AG04450 (cell line): ENCODE measurements around the gene ITPR1. TPM values are rescaled to one million over a fixed set of nuclear protein-coding genes. Genes with fewer than 3 reads are reported as not detected.

Source experiments
- CTCF ChIA-PET: fragments of 300-600, 350-600 bp; formaldehyde crosslinking; extraction: SDS; loops from one replicate; lab custom pipeline; 2022; ENCODE audit warnings: antibody characterized with exemption, inconsistent platforms; lab: Charles Lee
- POLR2A ChIA-PET: fragments of 350-600 bp; formaldehyde crosslinking; extraction: SDS; loops from one replicate; lab custom pipeline; 2021; ENCODE audit warnings: antibody characterized with exemption, inconsistent platforms; lab: Yijun Ruan, JAX
- DNase-seq: peaks from one replicate; pipeline ENCODE4 v3.0.0-alpha.2; 2011; ENCODE audit warnings: low read depth, low spot score
- H3K27ac ChIP-seq: one replicate; pipeline ENCODE4 v1.5.1; 2012; ENCODE audit warnings: low read depth, low read length, control low read depth
- H3K27me3 ChIP-seq: one replicate; pipeline ENCODE4 v1.6.0; 2012; ENCODE audit warnings: low read length; ENCODE audit not compliant: control insufficient read depth, insufficient read depth
- H3K4me3 ChIP-seq: 2 replicates; pipeline ENCODE4 v1.5.1; 2011; ENCODE audit warnings: mild to moderate bottlenecking, low read depth, low read length, control low read depth
- H3K9me3 ChIP-seq: 2 replicates; pipeline ENCODE4 v1.5.1; 2012; ENCODE audit warnings: low read length; ENCODE audit not compliant: control insufficient read depth, insufficient read depth
- CTCF ChIP-seq: IDR thresholded peaks from 2 replicates; pipeline ENCODE4 v1.5.1; 2011; ENCODE audit warnings: low read depth, low read length, control low read depth, inconsistent platforms
- polyA plus RNA-seq: library from polyadenylated mRNA; depleted of rRNA; stranded (reverse); fragments of >200 nt; gene quantifications from 2 replicates; pipeline ENCODE4 v1.2.3, GENCODE V29; 2011

Gene ITPR1
- polyA plus RNA-seq, 1 experiment = 7.4 TPM

- ChIA-PET POLR2A (interaction anchor here (2.9 kb wide), 1 partner anchor 50 kb away, joined by 11 read pairs; the partner anchor contains the start of gene ITPR1), CTCF (interaction anchor here (0.6 to 1.9 kb wide), 3 partner anchors 22 to 192 kb away, joined by 3 to 8 read pairs (median 6); no protein-coding TSS in a partner anchor)
- no peaks in the 10 kb centered on the region; the same call in 1 of the 2 replicates for H3K9me3 ChIP-seq
- no peak for DNase-seq
- no peak for TF ChIP-seq CTCF
- no peak overlapping the region for H3K27ac ChIP-seq
- H3K4me3 ChIP-seq = no peak overlapping the region
- H3K27me3 ChIP-seq = no peaks in the 10 kb centered on the region
Measured at GRCh38 chr3:4543110-4543509, 50.0 kb downstream of the ITPR1 start.

- no peak overlapping the region for H3K27ac ChIP-seq
- H3K27me3 ChIP-seq = peaks cover 2% of the 10 kb centered on the region
- no peak overlapping the region for H3K4me3 ChIP-seq
- CTCF ChIA-PET = interaction anchor here (1.1 kb wide), 1 partner anchor 50 kb away, joined by 3 read pairs; no protein-coding TSS in a partner anchor
- POLR2A ChIA-PET = no interaction called here
- no peak for DNase-seq
- no peaks in the 10 kb centered on the region for H3K9me3 ChIP-seq
- TF ChIP-seq CTCF = no peak
Measured at GRCh38 chr3:4546346-4547178, 53.4 kb downstream of the ITPR1 start.

- Histone ChIP-seq H3K27ac (no peak overlapping the region), H3K27me3 (peaks cover 2% of the 10 kb centered on the region), H3K9me3 (no peaks in the 10 kb centered on the region), H3K4me3 (no peak overlapping the region)
- ChIA-PET POLR2A (no interaction called here), CTCF (no interaction called here)
- no peak for TF ChIP-seq CTCF
- DNase-seq = no peak
Measured at GRCh38 chr3:4547799-4548198, 54.7 kb downstream of the ITPR1 start.

GRCh38 chr3:4548356-4548755 is 55.2 kb downstream of the ITPR1 start:
- Histone ChIP-seq H3K9me3 (no peaks in the 10 kb centered on the region), H3K4me3 (no peak overlapping the region), H3K27ac (no peak overlapping the region), H3K27me3 (peaks cover 2% of the 10 kb centered on the region)
- POLR2A ChIA-PET = no interaction called here
- DNase-seq = no peak
- no peak for TF ChIP-seq CTCF
- CTCF ChIA-PET = no interaction called here

- Histone ChIP-seq H3K9me3 (no peaks in the 10 kb centered on the region), H3K4me3 (no peak overlapping the region), H3K27me3 (peaks cover 2% of the 10 kb centered on the region), H3K27ac (no peak overlapping the region)
- no peak for DNase-seq
- ChIA-PET CTCF (no interaction called here), POLR2A (no interaction called here)
- TF ChIP-seq CTCF = no peak
Measured at GRCh38 chr3:4548780-4549179, 55.6 kb downstream of the ITPR1 start.
